PFSK-1 (cell line): Measurements from ENCODE around the gene TBC1D22A.

Experiments used
- POLR2AphosphoS5 ChIP-seq: IDR thresholded peaks from 2 replicates; pipeline ENCODE4 v1.6.1; 2012; ENCODE audit warnings: low read depth, mild to moderate bottlenecking, control low read depth, low read length, moderate library complexity
- REST ChIP-seq, 2 experiments: IDR thresholded peaks; 2 replicates each; pipeline versions ENCODE4 v1.6.1 to v1.8.0; 2011 to 2012; ENCODE audit warnings: low read depth in 2 of 2, low read length in 2 of 2, control low read depth in 1 of 2, inconsistent platforms in 1 of 2, mild to moderate bottlenecking in 1 of 2, moderate library complexity in 1 of 2; ENCODE audit not compliant: insufficient read depth in 1 of 2
- TAF1 ChIP-seq: IDR thresholded peaks from 2 replicates; pipeline ENCODE4 v1.6.1; 2012; ENCODE audit warnings: low read length, control low read depth, borderline replicate concordance; ENCODE audit not compliant: insufficient read depth

GRCh38 chr22:47206164-47206563, 443.7 kb downstream of the TBC1D22A start:
- TF ChIP-seq REST (IDR thresholded peaks at IDR 0.05; ENCODE audit: insufficient read depth in 1 of 2, low read depth in 2 of 2, low read length in 2 of 2) (no peak), TAF1 (no peak), POLR2AphosphoS5 (no peak)
